NT2/D1 (cell line): ENCODE results near the gene DNAH5.

Source experiments
- SUZ12 ChIP-seq: IDR thresholded peaks from 2 replicates; pipeline ENCODE4 v1.6.1; 2011; ENCODE audit not compliant: insufficient read length, insufficient read depth; ENCODE audit errors: extremely low read depth
- YY1 ChIP-seq: IDR thresholded peaks from 2 replicates; pipeline ENCODE4 v1.6.1; 2011; ENCODE audit not compliant: insufficient read length, insufficient read depth
- ZNF274 ChIP-seq: IDR thresholded peaks from 2 replicates; pipeline ENCODE4 v1.6.1; 2011; ENCODE audit warnings: mild to moderate bottlenecking, low read depth, low read length

DNA sequence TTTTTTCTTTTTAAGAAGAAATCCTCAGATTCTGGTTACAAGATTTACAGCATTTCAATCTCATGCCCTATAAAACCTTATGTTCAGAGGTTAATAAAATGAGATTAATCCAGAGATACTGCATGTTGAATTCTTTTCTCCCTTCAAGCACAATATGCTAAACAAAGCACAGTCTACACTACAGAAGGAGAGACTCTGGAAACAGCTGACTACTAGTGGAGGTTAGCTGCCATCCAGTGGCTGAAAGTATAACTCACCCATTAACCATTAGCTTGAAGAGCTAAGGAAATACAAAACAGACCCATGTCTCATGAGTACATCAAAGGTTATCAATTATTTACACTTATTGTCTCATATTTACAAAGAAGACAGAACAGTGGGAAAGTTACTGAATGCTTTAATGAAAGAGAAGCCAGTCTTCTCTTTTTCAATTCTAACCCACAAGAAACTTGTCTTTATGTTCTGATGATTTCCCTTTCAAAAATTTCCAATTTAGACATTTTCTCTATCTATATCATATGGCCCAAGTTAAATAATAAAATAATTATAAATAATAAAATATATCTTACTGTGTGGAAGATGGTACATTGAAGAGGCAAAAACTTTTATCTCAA, 12.7 kb upstream of the DNAH5 start:
- TF ChIP-seq YY1 (no peak), ZNF274 (no peak), SUZ12 (no peak)
